AG04450 (cell line): ENCODE results near the gene HOGA1. TPM values are rescaled to one million over a fixed set of nuclear protein-coding genes. Genes with fewer than 3 reads are reported as not detected.
"Not testable (repeated sequence)": the region's sequence is repeated elsewhere in the genome, so short reads cannot be mapped to it uniquely, and the experiment has no call there.

Source experiments
- CTCF ChIA-PET: fragments of 300-600, 350-600 bp; formaldehyde crosslinking; extraction: SDS; loops from one replicate; lab custom pipeline; 2022; ENCODE audit warnings: antibody characterized with exemption, inconsistent platforms; lab: Charles Lee
- POLR2A ChIA-PET: fragments of 350-600 bp; formaldehyde crosslinking; extraction: SDS; loops from one replicate; lab custom pipeline; 2021; ENCODE audit warnings: antibody characterized with exemption, inconsistent platforms; lab: Yijun Ruan, JAX
- DNase-seq: peaks from one replicate; pipeline ENCODE4 v3.0.0-alpha.2; 2011; ENCODE audit warnings: low read depth, low spot score
- H3K27ac ChIP-seq: one replicate; pipeline ENCODE4 v1.5.1; 2012; ENCODE audit warnings: low read depth, low read length, control low read depth
- H3K27me3 ChIP-seq: one replicate; pipeline ENCODE4 v1.6.0; 2012; ENCODE audit warnings: low read length; ENCODE audit not compliant: control insufficient read depth, insufficient read depth
- H3K4me3 ChIP-seq: 2 replicates; pipeline ENCODE4 v1.5.1; 2011; ENCODE audit warnings: mild to moderate bottlenecking, low read depth, low read length, control low read depth
- H3K9me3 ChIP-seq: 2 replicates; pipeline ENCODE4 v1.5.1; 2012; ENCODE audit warnings: low read length; ENCODE audit not compliant: control insufficient read depth, insufficient read depth
- CTCF ChIP-seq: IDR thresholded peaks from 2 replicates; pipeline ENCODE4 v1.5.1; 2011; ENCODE audit warnings: low read depth, low read length, control low read depth, inconsistent platforms
- polyA plus RNA-seq: library from polyadenylated mRNA; depleted of rRNA; stranded (reverse); fragments of >200 nt; gene quantifications from 2 replicates; pipeline ENCODE4 v1.2.3, GENCODE V29; 2011

HOGA1 gene
- polyA plus RNA-seq, 1 experiment, result 0.53 TPM

GRCh38 chr10:97631098-97631497 is 46.9 kb downstream of the HOGA1 start:
- Histone ChIP-seq H3K27ac (no peak overlapping the region), H3K9me3 (peaks cover 3% of the 10 kb centered on the region; the same call in 1 of the 2 replicates), H3K27me3 (no peaks in the 10 kb centered on the region), H3K4me3 (no peak overlapping the region)
- no peak for TF ChIP-seq CTCF
- DNase-seq, result peak; percentile 47
- ChIA-PET POLR2A (no interaction called here), CTCF (interaction anchor here (1.2 kb wide), 1 partner anchor 17 kb away, joined by 3 read pairs; no protein-coding TSS in a partner anchor)

GRCh38 chr10:97632949-97633884 is 49.0 kb downstream of the HOGA1 start, which contains the start of gene MORN4:
TSS of gene MORN4 (minus strand) at chr10:97633500. CDS start at chr10:97619653, 13,847 bp downstream.
- H3K27me3 ChIP-seq, result no peaks in the 10 kb centered on the region
- H3K9me3 ChIP-seq, result peaks cover 3% of the 10 kb centered on the region; the same call in 1 of the 2 replicates
- TF ChIP-seq CTCF, result no peak
- H3K4me3 ChIP-seq, result peak within 1 kb of the TSS; percentile 91
- ChIA-PET POLR2A (no interaction called here), CTCF (no interaction called here)
- peak within 1 kb of the TSS; percentile 3 for H3K27ac ChIP-seq
- DNase-seq, result peak; percentile 69

DNA sequence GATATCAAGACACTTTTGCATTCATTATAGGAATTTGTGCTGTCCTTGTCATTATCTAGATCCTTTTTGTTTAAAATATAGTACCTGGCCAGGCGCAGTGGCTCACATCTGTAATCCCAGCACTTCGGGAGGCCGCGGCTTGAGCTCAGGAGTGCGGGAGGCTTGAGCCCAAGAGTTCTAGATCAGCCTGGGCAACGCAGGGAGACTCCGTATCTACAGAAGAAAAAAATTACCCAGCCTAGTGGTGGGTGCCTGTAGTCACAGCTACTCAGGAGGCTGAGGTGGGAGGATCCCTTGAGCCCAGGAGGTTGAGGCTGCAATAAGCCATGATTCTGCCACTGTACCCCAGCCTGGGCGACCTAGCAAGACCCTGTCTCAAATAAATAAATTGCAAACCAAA is 49.7 kb downstream of the HOGA1 start:
- no peak for DNase-seq
- H3K27me3 ChIP-seq, result no peaks in the 10 kb centered on the region
- CTCF ChIA-PET, result no interaction called here
- no peak overlapping the region for H3K4me3 ChIP-seq
- TF ChIP-seq CTCF, result no peak
- peaks cover 3% of the 10 kb centered on the region; the same call in 1 of the 2 replicates for H3K9me3 ChIP-seq
- H3K27ac ChIP-seq, result peak overlapping the region; percentile 3
- POLR2A ChIA-PET, result no interaction called here

GRCh38 chr10:97635577-97635976 is 51.4 kb downstream of the HOGA1 start:
- Histone ChIP-seq H3K27ac (no peak overlapping the region), H3K4me3 (no peak overlapping the region), H3K27me3 (no peaks in the 10 kb centered on the region), H3K9me3 (peaks cover 3% of the 10 kb centered on the region; the same call in 1 of the 2 replicates)
- TF ChIP-seq CTCF, result no peak
- no peak for DNase-seq
- ChIA-PET POLR2A (no interaction called here), CTCF (no interaction called here)

DNA sequence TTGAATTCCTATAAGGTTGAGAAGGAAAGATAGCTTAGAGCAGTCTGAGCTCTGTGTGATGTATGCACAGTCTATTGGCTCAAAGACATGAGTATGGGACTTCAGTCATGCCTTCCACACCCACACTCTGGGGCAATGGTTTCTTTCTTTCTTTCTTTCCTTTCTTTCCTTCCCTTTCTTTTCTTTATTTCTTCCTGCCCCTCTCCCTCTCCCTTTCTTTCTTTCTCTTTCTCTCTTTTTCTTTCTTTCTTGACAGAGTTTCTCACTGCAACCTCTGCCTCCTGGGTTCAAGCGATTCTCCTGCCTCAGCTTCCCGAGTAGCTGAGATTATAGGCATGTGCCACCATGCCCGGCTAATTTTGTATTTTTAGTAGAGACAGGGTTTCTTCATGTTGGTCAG is 54.9 kb downstream of the HOGA1 start:
- POLR2A ChIA-PET, result interaction anchor here (0.7 kb wide), 1 partner anchor 97 kb away, joined by 3 read pairs; no protein-coding TSS in a partner anchor
- H3K27me3 ChIP-seq, DNase-seq, H3K4me3 ChIP-seq, H3K27ac ChIP-seq, H3K9me3 ChIP-seq: not testable (repeated sequence)
- CTCF ChIA-PET, result interaction anchor here (1.1 kb wide), 1 partner anchor 47 kb away, joined by 3 read pairs; no protein-coding TSS in a partner anchor
